NB4 (cell line): Measurements from ENCODE around the gene RANGRF.

Experiments used
- CTCF ChIP-seq: IDR thresholded peaks from one replicate; pipeline ENCODE4 v1.5.1; 2012; ENCODE audit warnings: low read depth, low read length
- MYC ChIP-seq: IDR thresholded peaks from 2 replicates; pipeline ENCODE4 v1.6.1; 2011; ENCODE audit warnings: low read depth, low read length
- POLR2A ChIP-seq: IDR thresholded peaks from 2 replicates; pipeline ENCODE4 v1.6.1; 2011; ENCODE audit warnings: mild to moderate bottlenecking; ENCODE audit not compliant: insufficient read length; ENCODE audit errors: extremely low read depth

- TF ChIP-seq CTCF: no peak
- no peak for TF ChIP-seq POLR2A
- no peak for TF ChIP-seq MYC
These were observed 44.2 kb downstream of the RANGRF start for GRCh38 chr17:8332688-8333087.
